Stimulated activated CD4-positive, alpha-beta T cell treated with anti-CD3 and anti-CD28 coated beads, Interleukin-1b, Interleukin-23, amount 100 ng/mL, for 1 hour (primary cell): ENCODE data around the gene FAU.

Experiments
- DNase-seq, 2 donors: peaks; one replicate each; pipeline ENCODE4 v3.0.0-alpha.2; 2020; ENCODE audit warnings: low read depth in 2 of 2

The FAU gene

GRCh38 chr11:65136515-65137096 is 14.7 kb upstream of the FAU start:
- DNase-seq: no peak

GRCh38 chr11:65135633-65136145 is 13.8 kb upstream of the FAU start:
- DNase-seq: no peak

GRCh38 chr11:65134952-65135632 is 13.2 kb upstream of the FAU start:
- DNase-seq: peak; percentile 46 to 60

GRCh38 chr11:65134240-65134951 is 12.5 kb upstream of the FAU start, which contains the start of gene SYVN1:
SYVN1 (minus strand) TSS chr11:65134519; CDS start chr11:65133601, 918 bp downstream.
- DNase-seq: peak; percentile 73 to 86

GRCh38 chr11:65133724-65134123 is 11.8 kb upstream of the FAU start:
- no peak for DNase-seq

GRCh38 chr11:65132988-65133700 is 11.2 kb upstream of the FAU start:
- no peak for DNase-seq

GRCh38 chr11:65132238-65132987 is 10.5 kb upstream of the FAU start:
- DNase-seq: no peak

GRCh38 chr11:65131895-65132237 is 9.9 kb upstream of the FAU start:
- no peak for DNase-seq

GRCh38 chr11:65131417-65131776 is 9.5 kb upstream of the FAU start:
- DNase-seq: no peak

GRCh38 chr11:65130631-65131416 is 8.9 kb upstream of the FAU start:
- no peak for DNase-seq

GRCh38 chr11:65129649-65130441 is 7.9 kb upstream of the FAU start:
- DNase-seq: no peak

GRCh38 chr11:65128182-65129145 is 6.5 kb upstream of the FAU start:
- no peak for DNase-seq

GRCh38 chr11:65127473-65128181 is 5.7 kb upstream of the FAU start:
- DNase-seq: no peak

GRCh38 chr11:65126624-65127274 is 4.8 kb upstream of the FAU start:
- DNase-seq: no peak

- DNase-seq: no peak
Measured at GRCh38 chr11:65125197-65126056, 3.5 kb upstream of the FAU start.

- DNase-seq: no peak
Measured at GRCh38 chr11:65124480-65125196, 2.7 kb upstream of the FAU start.
